ENCODE data around the gene NR2E3.
A peak's percentile ranks its signal among the peaks of the same experiment; 100 is the strongest.

- peak; percentile 75 for TF ChIP-seq CTCF (conservative IDR thresholded peaks at IDR 0.05; ENCODE audit: low read length)
- TF ChIP-seq EZH2phosphoT487 (IDR thresholded peaks at IDR 0.05; ENCODE audit: borderline replicate concordance) = no peak
These were observed 25.6 kb upstream of the NR2E3 start for GRCh38 chr15:71784719-71785118.
